CD4-positive, alpha-beta T cell (primary cell): Measurements from ENCODE around the gene IQSEC2. TPM values are rescaled to one million over a fixed set of nuclear protein-coding genes. Genes with fewer than 3 reads are reported as not detected.
A peak's percentile ranks its signal among the peaks of the same experiment; 100 is the strongest.

Experiments
- ATAC-seq: fragments of 200-7000 bp; cut with Tn5 transposase; one replicate; pipeline ENCODE4 v1.10.0; 2022; ENCODE audit warnings: mild to moderate bottlenecking; ENCODE audit not compliant: poor library complexity
- CTCF ChIA-PET: fragments of 350-600 bp; sonication (Branson Sonifier 250); formaldehyde crosslinking; loops from one replicate; lab custom pipeline; 2021; ENCODE audit warnings: antibody characterized with exemption, inconsistent platforms; lab: Charles Lee
- POLR2A ChIA-PET: fragments of 350-600 bp; sonication (Branson Sonifier 250); formaldehyde crosslinking; loops from one replicate; lab custom pipeline; 2021; ENCODE audit warnings: antibody characterized with exemption, inconsistent platforms; lab: Charles Lee
- DNase-seq, 14 experiments: peaks; one replicate each; pipeline ENCODE4 v3.0.0-alpha.2; 2013 to 2020; ENCODE audit warnings: mixed read lengths in 2 of 14
- H3K27ac ChIP-seq, 2 donors: one replicate each; pipeline versions ENCODE4 v1.5.1 to v1.7.0; 2013; ENCODE audit warnings: low read length in 2 of 2, low read depth in 1 of 2, mild to moderate bottlenecking in 1 of 2
- H3K27me3 ChIP-seq, 2 experiments: 1 replicate in 1 of 2; 2 replicates in 1 of 2; pipeline versions ENCODE4 v1.6.1 to v1.7.0; 2013; ENCODE audit warnings: low read length in 2 of 2, control low read depth in 1 of 2, mild to moderate bottlenecking in 1 of 2, moderate library complexity in 1 of 2; ENCODE audit not compliant: insufficient read depth in 2 of 2, control insufficient read depth in 1 of 2
- H3K36me3 ChIP-seq: one replicate; pipeline ENCODE4 v1.6.1; 2013; ENCODE audit warnings: low read length, control low read depth; ENCODE audit not compliant: insufficient read depth
- H3K4me1 ChIP-seq: one replicate; pipeline ENCODE4 v1.6.1; 2013; ENCODE audit warnings: low read length, control low read depth; ENCODE audit not compliant: insufficient read depth
- H3K4me3 ChIP-seq: one replicate; pipeline ENCODE4 v1.5.1; 2013; ENCODE audit warnings: mild to moderate bottlenecking, low read length, moderate library complexity
- H3K9me3 ChIP-seq, 2 experiments: 1 replicate in 1 of 2; 2 replicates in 1 of 2; pipeline versions ENCODE4 v1.6.1 to v1.7.0; 2013; ENCODE audit warnings: low read length in 2 of 2, mild to moderate bottlenecking in 2 of 2, control low read depth in 1 of 2, moderate library complexity in 1 of 2; ENCODE audit not compliant: control insufficient read depth in 1 of 2, insufficient read depth in 1 of 2
- H3K27ac Mint-ChIP-seq: one replicate; pipeline ENCODE4 v1.8.0; 2020; ENCODE audit warnings: mixed read lengths
- H3K27me3 Mint-ChIP-seq: one replicate; pipeline ENCODE4 v1.8.0; 2021; ENCODE audit warnings: mixed read lengths
- H3K36me3 Mint-ChIP-seq: one replicate; pipeline ENCODE4 v1.8.0; 2021; ENCODE audit warnings: low read depth, mixed read lengths
- H3K4me1 Mint-ChIP-seq: one replicate; pipeline ENCODE4 v1.8.0; 2021; ENCODE audit warnings: low read depth, mixed read lengths
- H3K4me3 Mint-ChIP-seq: one replicate; pipeline ENCODE4 v1.8.0; 2020; ENCODE audit warnings: mild to moderate bottlenecking, mixed read lengths
- H3K9me3 Mint-ChIP-seq: one replicate; pipeline ENCODE4 v1.8.0; 2020; ENCODE audit warnings: mixed read lengths
- intact Hi-C, 2 experiments: fragments of 100-400 bp; cut with DNase I in 1 of 2; cut with micrococcal nuclease in 1 of 2; formaldehyde crosslinking; loops; one replicate each; pipeline versions ENCODE4 v1.15.1 to v1.9.0; 2023 to 2025; cut with DNase I, micrococcal nuclease
- total RNA-seq, 174 experiments: library from RNA in 2 of 174; stranded (reverse) in 2 of 174; gene quantifications; one replicate each; pipeline ENCODE4 v1.2.3 and lab custom pipeline; 2021 to 2026
- TF ChIP-seq, protein P1 (sequence below): fragments of 200-600 bp; IDR thresholded peaks from one replicate; pipeline ENCODE4 v1.8.0; 2022; ENCODE audit warnings: antibody characterized with exemption, mild to moderate bottlenecking

IQSEC2 gene
- total RNA-seq, 2 experiments from 2014 or later: 0.85 to 2.2 TPM

DNA sequence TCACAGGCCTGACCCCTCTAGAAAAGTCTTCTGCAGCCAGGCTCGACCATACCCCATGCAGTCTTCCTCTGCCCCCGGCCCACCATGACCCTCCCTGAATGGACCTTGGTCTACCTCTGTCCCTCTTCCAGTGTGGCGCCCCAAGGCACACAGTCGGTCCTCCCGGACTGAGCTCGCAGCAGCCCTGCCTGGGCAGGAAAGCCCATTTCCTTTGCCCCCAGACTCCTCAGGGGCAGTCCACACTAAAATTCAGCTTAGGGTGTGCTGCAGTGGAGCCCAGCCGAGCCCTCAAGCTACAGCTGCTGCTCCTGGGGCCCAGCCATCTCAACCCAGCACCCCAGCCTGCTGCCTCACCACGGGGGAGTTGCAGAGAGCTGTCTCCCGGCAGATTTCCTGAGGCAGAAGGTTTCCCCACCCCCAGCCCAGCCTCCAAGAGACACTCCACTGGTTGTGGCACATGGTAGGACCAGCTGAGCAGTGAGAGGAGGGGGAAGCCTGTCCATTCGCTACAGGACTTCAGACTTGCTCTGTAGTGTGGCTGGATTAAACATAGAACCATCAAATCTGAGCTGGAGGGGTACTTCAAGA, 37.5 kb upstream of the IQSEC2 start:
- Mint-ChIP-seq H3K27ac (no peak overlapping the region), H3K36me3 (no peaks in the 10 kb centered on the region), H3K9me3 (no peaks in the 10 kb centered on the region), H3K4me3 (peak overlapping the region; percentile 86), H3K27me3 (peaks cover 49% of the 10 kb centered on the region), H3K4me1 (peaks cover 13% of the 10 kb centered on the region)
- POLR2A ChIA-PET: no interaction called here
- DNase-seq: no peak
- H3K9me3 ChIP-seq: no peaks in the 10 kb centered on the region
- H3K36me3 ChIP-seq: no peaks in the 10 kb centered on the region
- H3K4me3 ChIP-seq: no peak overlapping the region
- TF ChIP-seq, protein P1, sequence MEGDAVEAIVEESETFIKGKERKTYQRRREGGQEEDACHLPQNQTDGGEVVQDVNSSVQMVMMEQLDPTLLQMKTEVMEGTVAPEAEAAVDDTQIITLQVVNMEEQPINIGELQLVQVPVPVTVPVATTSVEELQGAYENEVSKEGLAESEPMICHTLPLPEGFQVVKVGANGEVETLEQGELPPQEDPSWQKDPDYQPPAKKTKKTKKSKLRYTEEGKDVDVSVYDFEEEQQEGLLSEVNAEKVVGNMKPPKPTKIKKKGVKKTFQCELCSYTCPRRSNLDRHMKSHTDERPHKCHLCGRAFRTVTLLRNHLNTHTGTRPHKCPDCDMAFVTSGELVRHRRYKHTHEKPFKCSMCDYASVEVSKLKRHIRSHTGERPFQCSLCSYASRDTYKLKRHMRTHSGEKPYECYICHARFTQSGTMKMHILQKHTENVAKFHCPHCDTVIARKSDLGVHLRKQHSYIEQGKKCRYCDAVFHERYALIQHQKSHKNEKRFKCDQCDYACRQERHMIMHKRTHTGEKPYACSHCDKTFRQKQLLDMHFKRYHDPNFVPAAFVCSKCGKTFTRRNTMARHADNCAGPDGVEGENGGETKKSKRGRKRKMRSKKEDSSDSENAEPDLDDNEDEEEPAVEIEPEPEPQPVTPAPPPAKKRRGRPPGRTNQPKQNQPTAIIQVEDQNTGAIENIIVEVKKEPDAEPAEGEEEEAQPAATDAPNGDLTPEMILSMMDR: no peak
- intact Hi-C loops: loop anchor here in 1 of 2 experiments (2.0 to 10.0 kb wide), 3 partner anchors 164 to 1848 kb away; no protein-coding TSS in a partner anchor
- peaks cover 31% of the 10 kb centered on the region for H3K4me1 ChIP-seq
- no peak for ATAC-seq
- H3K27me3 ChIP-seq: peaks cover 32 to 59% of the 10 kb centered on the region in 2 experiments
- H3K27ac ChIP-seq: no peak overlapping the region
- CTCF ChIA-PET: interaction anchor here (0.8 to 3.4 kb wide), 2 partner anchors 9 to 117 kb away, joined by 3 to 17 read pairs; no protein-coding TSS in a partner anchor

DNA sequence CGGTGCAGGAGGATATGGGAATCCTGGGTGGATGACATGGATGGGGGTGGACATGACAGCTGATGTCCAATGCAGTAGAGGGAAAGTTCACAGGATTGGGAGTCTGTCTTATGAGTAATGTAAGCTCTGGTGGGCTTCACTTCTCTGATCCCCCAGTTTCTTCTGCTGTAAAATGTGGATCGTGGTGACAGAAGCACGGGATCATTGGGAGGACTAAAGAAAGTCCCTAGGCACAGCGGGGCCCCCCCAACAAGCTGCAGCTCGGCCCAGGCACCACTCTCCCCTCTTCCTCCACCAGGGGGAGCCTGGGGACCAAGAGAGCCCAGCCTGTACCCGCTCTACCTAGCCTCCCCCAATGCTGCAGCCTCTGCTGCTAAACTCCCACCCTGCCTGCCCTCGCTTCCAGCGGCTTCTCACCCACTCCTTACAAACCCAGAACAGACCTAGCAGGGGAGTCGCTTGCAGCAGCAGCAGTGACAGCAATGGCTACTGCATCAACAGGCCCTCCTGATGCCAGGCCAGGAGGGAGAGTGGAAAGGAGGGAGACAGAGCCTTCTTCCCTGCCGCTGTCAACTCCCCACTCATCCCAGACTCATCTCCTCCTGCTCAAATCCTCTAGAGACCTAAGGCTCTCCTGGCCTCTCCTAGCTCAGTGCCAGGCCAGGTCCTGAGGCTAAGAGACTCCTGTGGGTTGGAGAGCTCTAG, 36.1 kb upstream of the IQSEC2 start:
- no peaks in the 10 kb centered on the region for H3K36me3 Mint-ChIP-seq
- ATAC-seq: peak; percentile 81
- H3K4me1 Mint-ChIP-seq: peaks cover 13% of the 10 kb centered on the region
- peak overlapping the region; percentile 78 for H3K4me3 Mint-ChIP-seq
- Histone ChIP-seq H3K36me3 (no peaks in the 10 kb centered on the region), H3K27me3 (peaks cover 32 to 46% of the 10 kb centered on the region in 2 experiments), H3K4me1 (peaks cover 31% of the 10 kb centered on the region), H3K4me3 (no peak overlapping the region), H3K9me3 (no peaks in the 10 kb centered on the region), H3K27ac (no peak overlapping the region)
- no peaks in the 10 kb centered on the region for H3K9me3 Mint-ChIP-seq
- peak; percentile 49 to 80 (median 64) for DNase-seq
- ChIA-PET POLR2A (interaction anchor here (1.0 kb wide), 1 partner anchor 105 kb away, joined by 3 read pairs; the partner anchor contains the start of genes RIBC1 and SMC1A), CTCF (interaction anchor here (0.5 to 3.4 kb wide), 6 partner anchors 30 to 178 kb away, joined by 3 to 17 read pairs (median 4); no protein-coding TSS in a partner anchor)
- no peak overlapping the region for H3K27ac Mint-ChIP-seq
- intact Hi-C loops: loop anchor here (1.0 to 10.0 kb wide), 5 partner anchors 119 to 1850 kb away; no protein-coding TSS in a partner anchor
- TF ChIP-seq, protein P1: peak; percentile 65
- peaks cover 44% of the 10 kb centered on the region for H3K27me3 Mint-ChIP-seq

DNA sequence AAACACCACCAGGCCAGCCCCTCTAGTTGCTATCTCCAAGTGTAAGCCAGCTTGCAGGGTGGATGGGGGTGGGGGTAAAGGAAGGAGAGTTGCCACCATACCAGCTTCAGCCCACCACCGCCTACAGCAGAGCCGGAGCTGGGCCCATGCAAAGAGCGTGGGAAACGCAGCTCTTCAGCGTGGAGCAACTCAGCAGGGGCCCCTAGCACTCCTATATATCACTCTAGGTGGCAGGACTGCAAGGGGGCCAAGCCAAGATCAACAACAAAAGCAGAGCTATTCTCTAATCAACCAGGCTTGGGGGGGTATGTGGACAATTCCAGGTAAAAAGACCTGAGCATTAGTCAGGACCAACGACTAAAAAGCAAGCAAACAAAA, 35.5 kb upstream of the IQSEC2 start:
- Mint-ChIP-seq H3K4me1 (peaks cover 10% of the 10 kb centered on the region), H3K27me3 (peaks cover 37% of the 10 kb centered on the region), H3K9me3 (no peaks in the 10 kb centered on the region), H3K36me3 (no peaks in the 10 kb centered on the region), H3K27ac (no peak overlapping the region), H3K4me3 (no peak overlapping the region)
- Histone ChIP-seq H3K27me3 (peaks cover 31 to 39% of the 10 kb centered on the region in 2 experiments), H3K4me3 (no peak overlapping the region), H3K9me3 (no peaks in the 10 kb centered on the region), H3K27ac (no peak overlapping the region), H3K36me3 (no peaks in the 10 kb centered on the region), H3K4me1 (peaks cover 30% of the 10 kb centered on the region)
- DNase-seq: no peak
- intact Hi-C loops: loop anchor here (1.0 to 10.0 kb wide), 4 partner anchors 120 to 1850 kb away; no protein-coding TSS in a partner anchor
- CTCF ChIA-PET: interaction anchor here (0.5 to 3.4 kb wide), 6 partner anchors 29 to 178 kb away, joined by 3 to 17 read pairs (median 4); no protein-coding TSS in a partner anchor
- TF ChIP-seq, protein P1: no peak
- ATAC-seq: no peak
- POLR2A ChIA-PET: interaction anchor here (1.0 kb wide), 1 partner anchor 105 kb away, joined by 3 read pairs; the partner anchor contains the start of genes RIBC1 and SMC1A
